HEK293 (cell line): Measurements from ENCODE around the gene PGK2.

Experiments
- IKZF3 ChIP-seq: fragments of 450-650 bp; IDR thresholded peaks from 2 replicates; pipeline ENCODE4 v1.5.0; 2018; ENCODE audit warnings: missing biosample characterization, mild to moderate bottlenecking, missing genetic modification characterization, moderate library complexity
- KLF7 ChIP-seq: fragments of 450-650 bp; formaldehyde crosslinking; IDR thresholded peaks from 2 replicates; pipeline ENCODE4 v1.5.1; 2016; ENCODE audit warnings: missing biosample characterization, missing genetic modification characterization, borderline replicate concordance
- KLF9 ChIP-seq: fragments of 450-650 bp; formaldehyde crosslinking; IDR thresholded peaks from 2 replicates; pipeline ENCODE4 v1.5.1; 2016; ENCODE audit warnings: missing biosample characterization, missing genetic modification characterization, low read depth
- YY1 ChIP-seq: fragments of 450-650 bp; formaldehyde crosslinking; IDR thresholded peaks from 2 replicates; pipeline ENCODE4 v1.5.1; 2018; ENCODE audit warnings: missing biosample characterization, missing genetic modification characterization
- ZBTB7A ChIP-seq: fragments of 450-650 bp; formaldehyde crosslinking; IDR thresholded peaks from 2 replicates; pipeline ENCODE4 v1.5.1; 2016; ENCODE audit warnings: low read depth, missing biosample characterization, missing genetic modification characterization
- ZNF558 ChIP-seq: fragments of 450-650 bp; formaldehyde crosslinking; IDR thresholded peaks from 2 replicates; pipeline ENCODE4 v1.5.1; 2016; ENCODE audit warnings: missing biosample characterization, missing genetic modification characterization
- ZNF624 ChIP-seq: fragments of 450-650 bp; formaldehyde crosslinking; IDR thresholded peaks from 2 replicates; pipeline ENCODE4 v1.5.1; 2017; ENCODE audit warnings: missing biosample characterization, missing genetic modification characterization
- TF ChIP-seq, protein P1 (sequence below): fragments of 450-650 bp; formaldehyde crosslinking; IDR thresholded peaks from 2 replicates; pipeline ENCODE4 v1.5.1; 2016; ENCODE audit warnings: missing biosample characterization, missing genetic modification characterization
- TF ChIP-seq, protein P2 (sequence below): fragments of 450-650 bp; formaldehyde crosslinking; IDR thresholded peaks from 2 replicates; pipeline ENCODE4 v1.5.1; 2016; ENCODE audit warnings: missing biosample characterization, missing genetic modification characterization
- TF ChIP-seq, protein P3 (sequence below): fragments of 450-650 bp; formaldehyde crosslinking; IDR thresholded peaks from 2 replicates; pipeline ENCODE4 v1.5.1; 2016; ENCODE audit warnings: missing biosample characterization, missing genetic modification characterization
- TF ChIP-seq, protein P4 (sequence below): fragments of 450-650 bp; formaldehyde crosslinking; IDR thresholded peaks from 2 replicates; pipeline ENCODE4 v1.5.1; 2016; ENCODE audit warnings: missing biosample characterization, missing genetic modification characterization
- TF ChIP-seq, protein P5 (sequence below): fragments of 450-650 bp; formaldehyde crosslinking; IDR thresholded peaks from 2 replicates; pipeline ENCODE4 v1.5.1; 2016; ENCODE audit warnings: missing biosample characterization, missing genetic modification characterization
- TF ChIP-seq, protein P6 (sequence below): fragments of 450-650 bp; formaldehyde crosslinking; IDR thresholded peaks from 2 replicates; pipeline ENCODE4 v1.5.1; 2016; ENCODE audit warnings: missing biosample characterization, missing genetic modification characterization

DNA sequence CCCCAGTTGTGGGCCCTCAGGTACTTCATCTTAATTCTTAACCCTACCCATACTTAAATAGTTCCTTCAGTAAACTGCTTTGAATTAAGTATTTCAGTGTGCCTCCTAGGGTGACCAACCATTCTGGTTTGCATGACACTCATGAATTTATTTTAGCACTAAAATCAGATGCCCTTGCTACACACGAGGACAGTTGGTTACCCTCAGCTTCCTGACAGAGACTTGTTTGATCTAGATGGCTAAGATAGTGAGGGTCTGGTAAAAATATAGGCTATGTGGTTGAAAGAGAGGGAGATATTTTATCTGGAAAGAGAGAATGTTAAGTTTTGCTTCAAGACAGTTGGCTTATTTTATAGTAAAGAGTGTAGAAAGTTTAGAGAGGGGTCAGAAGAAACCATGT, 10.6 kb downstream of the PGK2 start:
- TF ChIP-seq, protein P1, sequence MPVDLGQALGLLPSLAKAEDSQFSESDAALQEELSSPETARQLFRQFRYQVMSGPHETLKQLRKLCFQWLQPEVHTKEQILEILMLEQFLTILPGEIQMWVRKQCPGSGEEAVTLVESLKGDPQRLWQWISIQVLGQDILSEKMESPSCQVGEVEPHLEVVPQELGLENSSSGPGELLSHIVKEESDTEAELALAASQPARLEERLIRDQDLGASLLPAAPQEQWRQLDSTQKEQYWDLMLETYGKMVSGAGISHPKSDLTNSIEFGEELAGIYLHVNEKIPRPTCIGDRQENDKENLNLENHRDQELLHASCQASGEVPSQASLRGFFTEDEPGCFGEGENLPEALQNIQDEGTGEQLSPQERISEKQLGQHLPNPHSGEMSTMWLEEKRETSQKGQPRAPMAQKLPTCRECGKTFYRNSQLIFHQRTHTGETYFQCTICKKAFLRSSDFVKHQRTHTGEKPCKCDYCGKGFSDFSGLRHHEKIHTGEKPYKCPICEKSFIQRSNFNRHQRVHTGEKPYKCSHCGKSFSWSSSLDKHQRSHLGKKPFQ (tag by site-specific recombination), result no peak
- TF ChIP-seq, protein P2, sequence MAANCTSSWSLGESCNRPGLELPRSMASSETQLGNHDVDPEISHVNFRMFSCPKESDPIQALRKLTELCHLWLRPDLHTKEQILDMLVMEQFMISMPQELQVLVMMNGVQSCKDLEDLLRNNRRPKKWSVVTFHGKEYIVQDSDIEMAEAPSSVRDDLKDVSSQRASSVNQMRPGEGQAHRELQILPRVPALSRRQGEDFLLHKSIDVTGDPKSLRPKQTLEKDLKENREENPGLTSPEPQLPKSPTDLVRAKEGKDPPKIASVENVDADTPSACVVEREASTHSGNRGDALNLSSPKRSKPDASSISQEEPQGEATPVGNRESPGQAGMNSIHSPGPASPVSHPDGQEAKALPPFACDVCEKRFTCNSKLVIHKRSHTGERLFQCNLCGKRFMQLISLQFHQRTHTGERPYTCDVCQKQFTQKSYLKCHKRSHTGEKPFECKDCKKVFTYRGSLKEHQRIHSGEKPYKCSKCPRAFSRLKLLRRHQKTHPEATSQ, result no peak
- TF ChIP-seq, protein P3, sequence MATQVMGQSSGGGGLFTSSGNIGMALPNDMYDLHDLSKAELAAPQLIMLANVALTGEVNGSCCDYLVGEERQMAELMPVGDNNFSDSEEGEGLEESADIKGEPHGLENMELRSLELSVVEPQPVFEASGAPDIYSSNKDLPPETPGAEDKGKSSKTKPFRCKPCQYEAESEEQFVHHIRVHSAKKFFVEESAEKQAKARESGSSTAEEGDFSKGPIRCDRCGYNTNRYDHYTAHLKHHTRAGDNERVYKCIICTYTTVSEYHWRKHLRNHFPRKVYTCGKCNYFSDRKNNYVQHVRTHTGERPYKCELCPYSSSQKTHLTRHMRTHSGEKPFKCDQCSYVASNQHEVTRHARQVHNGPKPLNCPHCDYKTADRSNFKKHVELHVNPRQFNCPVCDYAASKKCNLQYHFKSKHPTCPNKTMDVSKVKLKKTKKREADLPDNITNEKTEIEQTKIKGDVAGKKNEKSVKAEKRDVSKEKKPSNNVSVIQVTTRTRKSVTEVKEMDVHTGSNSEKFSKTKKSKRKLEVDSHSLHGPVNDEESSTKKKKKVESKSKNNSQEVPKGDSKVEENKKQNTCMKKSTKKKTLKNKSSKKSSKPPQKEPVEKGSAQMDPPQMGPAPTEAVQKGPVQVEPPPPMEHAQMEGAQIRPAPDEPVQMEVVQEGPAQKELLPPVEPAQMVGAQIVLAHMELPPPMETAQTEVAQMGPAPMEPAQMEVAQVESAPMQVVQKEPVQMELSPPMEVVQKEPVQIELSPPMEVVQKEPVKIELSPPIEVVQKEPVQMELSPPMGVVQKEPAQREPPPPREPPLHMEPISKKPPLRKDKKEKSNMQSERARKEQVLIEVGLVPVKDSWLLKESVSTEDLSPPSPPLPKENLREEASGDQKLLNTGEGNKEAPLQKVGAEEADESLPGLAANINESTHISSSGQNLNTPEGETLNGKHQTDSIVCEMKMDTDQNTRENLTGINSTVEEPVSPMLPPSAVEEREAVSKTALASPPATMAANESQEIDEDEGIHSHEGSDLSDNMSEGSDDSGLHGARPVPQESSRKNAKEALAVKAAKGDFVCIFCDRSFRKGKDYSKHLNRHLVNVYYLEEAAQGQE (tag by site-specific recombination), result no peak
- TF ChIP-seq ZNF624 (tag by site-specific recombination) (no peak), ZBTB7A (tag by site-specific recombination) (no peak), KLF9 (tag by site-specific recombination) (no peak), IKZF3 (tag by site-specific recombination) (no peak), YY1 (no peak), KLF7 (tag by site-specific recombination) (no peak), ZNF558 (no peak)
- TF ChIP-seq, protein P4, sequence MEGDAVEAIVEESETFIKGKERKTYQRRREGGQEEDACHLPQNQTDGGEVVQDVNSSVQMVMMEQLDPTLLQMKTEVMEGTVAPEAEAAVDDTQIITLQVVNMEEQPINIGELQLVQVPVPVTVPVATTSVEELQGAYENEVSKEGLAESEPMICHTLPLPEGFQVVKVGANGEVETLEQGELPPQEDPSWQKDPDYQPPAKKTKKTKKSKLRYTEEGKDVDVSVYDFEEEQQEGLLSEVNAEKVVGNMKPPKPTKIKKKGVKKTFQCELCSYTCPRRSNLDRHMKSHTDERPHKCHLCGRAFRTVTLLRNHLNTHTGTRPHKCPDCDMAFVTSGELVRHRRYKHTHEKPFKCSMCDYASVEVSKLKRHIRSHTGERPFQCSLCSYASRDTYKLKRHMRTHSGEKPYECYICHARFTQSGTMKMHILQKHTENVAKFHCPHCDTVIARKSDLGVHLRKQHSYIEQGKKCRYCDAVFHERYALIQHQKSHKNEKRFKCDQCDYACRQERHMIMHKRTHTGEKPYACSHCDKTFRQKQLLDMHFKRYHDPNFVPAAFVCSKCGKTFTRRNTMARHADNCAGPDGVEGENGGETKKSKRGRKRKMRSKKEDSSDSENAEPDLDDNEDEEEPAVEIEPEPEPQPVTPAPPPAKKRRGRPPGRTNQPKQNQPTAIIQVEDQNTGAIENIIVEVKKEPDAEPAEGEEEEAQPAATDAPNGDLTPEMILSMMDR (tag by site-specific recombination), result no peak
- TF ChIP-seq, protein P5, sequence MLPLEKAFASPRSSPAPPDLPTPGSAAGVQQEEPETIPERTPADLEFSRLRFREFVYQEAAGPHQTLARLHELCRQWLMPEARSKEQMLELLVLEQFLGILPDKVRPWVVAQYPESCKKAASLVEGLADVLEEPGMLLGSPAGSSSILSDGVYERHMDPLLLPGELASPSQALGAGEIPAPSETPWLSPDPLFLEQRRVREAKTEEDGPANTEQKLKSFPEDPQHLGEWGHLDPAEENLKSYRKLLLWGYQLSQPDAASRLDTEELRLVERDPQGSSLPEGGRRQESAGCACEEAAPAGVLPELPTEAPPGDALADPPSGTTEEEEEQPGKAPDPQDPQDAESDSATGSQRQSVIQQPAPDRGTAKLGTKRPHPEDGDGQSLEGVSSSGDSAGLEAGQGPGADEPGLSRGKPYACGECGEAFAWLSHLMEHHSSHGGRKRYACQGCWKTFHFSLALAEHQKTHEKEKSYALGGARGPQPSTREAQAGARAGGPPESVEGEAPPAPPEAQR, result no peak
- TF ChIP-seq, protein P6, sequence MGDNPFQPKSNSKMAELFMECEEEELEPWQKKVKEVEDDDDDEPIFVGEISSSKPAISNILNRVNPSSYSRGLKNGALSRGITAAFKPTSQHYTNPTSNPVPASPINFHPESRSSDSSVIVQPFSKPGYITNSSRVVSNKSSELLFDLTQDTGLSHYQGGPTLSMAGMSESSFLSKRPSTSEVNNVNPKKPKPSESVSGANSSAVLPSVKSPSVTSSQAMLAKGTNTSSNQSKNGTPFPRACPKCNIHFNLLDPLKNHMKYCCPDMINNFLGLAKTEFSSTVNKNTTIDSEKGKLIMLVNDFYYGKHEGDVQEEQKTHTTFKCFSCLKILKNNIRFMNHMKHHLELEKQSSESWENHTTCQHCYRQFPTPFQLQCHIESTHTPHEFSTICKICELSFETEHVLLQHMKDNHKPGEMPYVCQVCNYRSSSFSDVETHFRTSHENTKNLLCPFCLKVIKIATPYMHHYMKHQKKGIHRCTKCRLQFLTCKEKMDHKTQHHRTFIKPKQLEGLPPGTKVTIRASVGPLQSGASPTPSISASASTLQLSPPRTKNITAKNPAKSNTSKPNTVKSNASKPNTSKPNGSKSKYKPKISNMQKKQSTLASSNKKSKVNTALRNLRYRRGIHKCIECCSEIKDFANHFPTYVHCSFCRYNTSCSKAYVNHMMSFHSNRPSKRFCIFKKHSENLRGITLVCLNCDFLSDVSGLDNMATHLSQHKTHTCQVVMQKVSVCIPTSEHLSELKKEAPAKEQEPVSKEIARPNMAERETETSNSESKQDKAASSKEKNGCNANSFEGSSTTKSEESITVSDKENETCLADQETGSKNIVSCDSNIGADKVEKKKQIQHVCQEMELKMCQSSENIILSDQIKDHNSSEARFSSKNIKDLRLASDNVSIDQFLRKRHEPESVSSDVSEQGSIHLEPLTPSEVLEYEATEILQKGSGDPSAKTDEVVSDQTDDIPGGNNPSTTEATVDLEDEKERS (tag by site-specific recombination), result no peak
